ENCODE data around the gene PAPSS1. TPM values are rescaled to one million over a fixed set of nuclear protein-coding genes. Genes with fewer than 3 reads are reported as not detected.

Gene PAPSS1
- total and polyA plus RNA-seq, 9 of the 15 experiments (the other 6 are each of a cell fraction or from before 2014, with no cell fraction given), result 21.1 to 53.9 (median 41.9) TPM

GRCh38 chr4:107693132-107693531 lies 26.9 kb downstream of the PAPSS1 start (continued):
- peak; percentile 53 for TF ChIP-seq GABPA (tag; conservative IDR thresholded peaks at IDR 0.05; ENCODE audit: low read depth)
- peak; percentile 49; the same call in 1 of the 2 replicates for TF ChIP-seq MYC (IDR thresholded peaks at IDR 0.05; ENCODE audit: low read depth, low read length)
- TF ChIP-seq MYC (CRISPR knock-in tag; IDR thresholded peaks at IDR 0.05; ENCODE audit: borderline replicate concordance, low read depth), result no peak
- no peak for TF ChIP-seq PURB (CRISPR knock-in tag; IDR thresholded peaks at IDR 0.05; ENCODE audit: low read depth)
- no peak for TF ChIP-seq ATF2 (CRISPR knock-in tag; IDR thresholded peaks at IDR 0.05)
- peak; percentile 75 for TF ChIP-seq ZNF175 (CRISPR knock-in tag; IDR thresholded peaks at IDR 0.05; ENCODE audit: low read depth)
- no peak for TF ChIP-seq E2F3 (CRISPR knock-in tag; IDR thresholded peaks at IDR 0.05)
- peak; percentile 42; the same call in 1 of the 2 replicates for TF ChIP-seq ARID1B (IDR thresholded peaks at IDR 0.05)
- peak; percentile 54 to 69; a peak in 2 of 4 replicates for TF ChIP-seq ETV6 (IDR thresholded peaks at IDR 0.05; ENCODE audit: borderline replicate concordance in 1 of 2, low read depth in 2 of 2, low read length in 1 of 2)
- no peak for TF ChIP-seq ETV6 (CRISPR knock-in tag; IDR thresholded peaks at IDR 0.05; ENCODE audit: borderline replicate concordance)
- TF ChIP-seq GATAD2B (IDR thresholded peaks at IDR 0.05; ENCODE audit: borderline replicate concordance), result no peak
- no peak for TF ChIP-seq THRB (CRISPR knock-in tag; conservative IDR thresholded peaks at IDR 0.05)
- peak; percentile 53 for TF ChIP-seq ZNF589 (CRISPR knock-in tag; IDR thresholded peaks at IDR 0.05; ENCODE audit: low read depth)
- TF ChIP-seq ZNF347 (CRISPR knock-in tag; IDR thresholded peaks at IDR 0.05; ENCODE audit: low read depth), result no peak
- peak in 1 of 2 experiments; percentile 19; a peak in 1 of 4 replicates for TF ChIP-seq TRIM24 (IDR thresholded peaks at IDR 0.05)
- no peak for TF ChIP-seq ZNF277 (CRISPR knock-in tag; IDR thresholded peaks at IDR 0.05; ENCODE audit: borderline replicate concordance)
- no peak for TF ChIP-seq BHLHE40 (IDR thresholded peaks at IDR 0.05; ENCODE audit: low read length)
- TF ChIP-seq NKRF (IDR thresholded peaks at IDR 0.05; ENCODE audit: borderline replicate concordance), result no peak
- no peak for TF ChIP-seq CHD4 (IDR thresholded peaks at IDR 0.05; ENCODE audit: insufficient read depth, insufficient replicate concordance, low read depth, low read length, poor library complexity, severe bottlenecking)
- no peak for TF ChIP-seq PCBP1 (IDR thresholded peaks at IDR 0.05; ENCODE audit: low read depth, low read length, poor library complexity, severe bottlenecking)
- TF ChIP-seq CXXC5 (CRISPR knock-in tag; IDR thresholded peaks at IDR 0.05), result 0 out of 2 replicates have a peak, but pooled peaks have one; percentile 36
- TF ChIP-seq MECOM (CRISPR knock-in tag; IDR thresholded peaks at IDR 0.05), result no peak; the same call in 1 of the 2 replicates
- no peak for TF ChIP-seq ZNF197 (CRISPR knock-in tag; IDR thresholded peaks at IDR 0.05; ENCODE audit: low read depth)
- peak; percentile 93 for TF ChIP-seq ATF7 (IDR thresholded peaks at IDR 0.05)

All from K562 (cell line).